Ascending aorta (tissue), 2 donors: ENCODE results near the gene ALG12. TPM values are rescaled to one million over a fixed set of nuclear protein-coding genes. Genes with fewer than 3 reads are reported as not detected.

Experiments used
- DNase-seq, 2 donors: peaks; one replicate each; pipeline ENCODE4 v3.0.0-alpha.2; 2019; ENCODE audit warnings: low spot score in 2 of 2
- H3K27ac ChIP-seq, 2 donors: fragments of 200-600 bp; sonication (generic); one replicate each; pipeline ENCODE4 v1.5.1; 2016 to 2017; ENCODE audit warnings: mild to moderate bottlenecking in 1 of 2
- H3K27me3 ChIP-seq: fragments of 200-600 bp; sonication (generic); one replicate; pipeline ENCODE4 v1.5.1; 2017
- H3K36me3 ChIP-seq, 2 donors: fragments of 200-600 bp; sonication (generic); one replicate each; pipeline ENCODE4 v1.5.1; 2016
- H3K4me1 ChIP-seq, 2 donors: fragments of 200-600 bp; sonication (generic); one replicate each; pipeline ENCODE4 v1.5.1; 2016 to 2017; ENCODE audit warnings: mild to moderate bottlenecking in 1 of 2
- H3K4me3 ChIP-seq, 2 donors: fragments of 200-600 bp; sonication (generic); one replicate each; pipeline ENCODE4 v1.5.1; 2016 to 2017; ENCODE audit warnings: mild to moderate bottlenecking in 1 of 2
- H3K9me3 ChIP-seq, 2 donors: fragments of 200-600 bp; sonication (generic); one replicate each; pipeline ENCODE4 v1.5.1; 2016
- intact Hi-C: fragments of 100-400 bp; cut with DNase I; formaldehyde crosslinking; loops from one replicate; pipeline ENCODE4 v1.15.1; 2023
- total RNA-seq: library from RNA; depleted of rRNA; stranded (reverse); fragments of >200 nt; gene quantifications from one replicate; pipeline ENCODE4 v1.1.0, GENCODE V29; 2016
- TF ChIP-seq, protein P1 (sequence below), 3 experiments: fragments of 200-600 bp in 2 of 3; fragments of 450-650 bp in 1 of 3; sonication (generic) in 2 of 3; IDR thresholded peaks; one replicate each; pipeline ENCODE4 v1.5.1; 2016 to 2019; ENCODE audit warnings: antibody characterized with exemption in 3 of 3, mild to moderate bottlenecking in 1 of 3, moderate library complexity in 1 of 3

Gene ALG12
- total RNA-seq, 1 donor from 2014 or later = 6.9 TPM

- Histone ChIP-seq H3K36me3 (peaks cover 49 to 65% of the 10 kb centered on the region in 2 donors), H3K9me3 (no peaks in the 10 kb centered on the region), H3K4me1 (no peaks in the 10 kb centered on the region), H3K27me3 (no peaks in the 10 kb centered on the region), H3K4me3 (no peak overlapping the region), H3K27ac (no peak overlapping the region)
- intact Hi-C loops = no loop called here
- TF ChIP-seq, protein P1, sequence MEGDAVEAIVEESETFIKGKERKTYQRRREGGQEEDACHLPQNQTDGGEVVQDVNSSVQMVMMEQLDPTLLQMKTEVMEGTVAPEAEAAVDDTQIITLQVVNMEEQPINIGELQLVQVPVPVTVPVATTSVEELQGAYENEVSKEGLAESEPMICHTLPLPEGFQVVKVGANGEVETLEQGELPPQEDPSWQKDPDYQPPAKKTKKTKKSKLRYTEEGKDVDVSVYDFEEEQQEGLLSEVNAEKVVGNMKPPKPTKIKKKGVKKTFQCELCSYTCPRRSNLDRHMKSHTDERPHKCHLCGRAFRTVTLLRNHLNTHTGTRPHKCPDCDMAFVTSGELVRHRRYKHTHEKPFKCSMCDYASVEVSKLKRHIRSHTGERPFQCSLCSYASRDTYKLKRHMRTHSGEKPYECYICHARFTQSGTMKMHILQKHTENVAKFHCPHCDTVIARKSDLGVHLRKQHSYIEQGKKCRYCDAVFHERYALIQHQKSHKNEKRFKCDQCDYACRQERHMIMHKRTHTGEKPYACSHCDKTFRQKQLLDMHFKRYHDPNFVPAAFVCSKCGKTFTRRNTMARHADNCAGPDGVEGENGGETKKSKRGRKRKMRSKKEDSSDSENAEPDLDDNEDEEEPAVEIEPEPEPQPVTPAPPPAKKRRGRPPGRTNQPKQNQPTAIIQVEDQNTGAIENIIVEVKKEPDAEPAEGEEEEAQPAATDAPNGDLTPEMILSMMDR (IDR thresholded peaks at IDR 0.05) = no peak
- no peak for DNase-seq
Observed at GRCh38 chr22:49901457-49901856, 16.8 kb downstream of the ALG12 start.

DNA sequence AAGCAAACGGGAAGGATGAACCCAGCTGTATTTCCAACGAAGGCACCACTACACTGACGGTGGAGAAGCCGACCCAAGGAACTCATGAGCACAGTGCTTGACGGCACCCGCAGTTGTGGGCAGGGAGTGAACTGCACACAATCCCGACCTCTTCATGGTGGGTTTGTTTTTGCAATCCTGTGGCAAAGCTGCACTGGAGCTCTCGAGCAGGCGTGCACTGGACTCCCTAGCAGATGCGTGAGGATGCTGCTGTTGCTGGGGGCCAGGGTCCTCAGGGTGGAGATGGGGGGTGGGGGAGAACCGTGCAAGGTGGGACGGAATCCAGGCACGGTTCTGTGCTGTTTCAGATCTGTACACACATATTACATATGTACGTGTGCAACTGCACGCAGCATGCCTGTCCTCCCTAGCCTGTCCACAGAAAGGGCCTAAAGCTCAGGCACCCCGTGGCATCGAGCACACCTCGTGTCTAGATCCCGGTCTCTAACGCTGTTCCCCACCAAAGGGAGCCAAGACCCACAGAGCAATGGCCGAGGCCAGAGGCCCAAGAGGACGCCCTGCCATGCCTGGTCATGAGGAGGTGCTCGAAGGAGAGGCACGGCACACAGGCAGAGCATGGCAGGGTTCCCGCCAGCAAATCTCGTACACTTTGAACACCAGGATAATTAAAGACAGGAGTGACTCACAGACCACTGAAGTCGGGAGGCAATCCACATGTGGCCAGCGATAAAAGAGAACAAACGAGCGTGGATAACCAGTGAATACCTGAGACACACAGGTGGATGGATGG lies 17.6 kb downstream of the ALG12 start:
- no peak overlapping the region for H3K4me3 ChIP-seq
- H3K4me1 ChIP-seq = no peaks in the 10 kb centered on the region
- no peak for DNase-seq
- no peaks in the 10 kb centered on the region for H3K9me3 ChIP-seq
- intact Hi-C loops = no loop called here
- H3K27ac ChIP-seq = no peak overlapping the region
- H3K36me3 ChIP-seq = peaks cover 46 to 61% of the 10 kb centered on the region in 2 donors
- no peaks in the 10 kb centered on the region for H3K27me3 ChIP-seq
- TF ChIP-seq, protein P1 (IDR thresholded peaks at IDR 0.05) = no peak

- Histone ChIP-seq H3K4me1 (no peaks in the 10 kb centered on the region), H3K4me3 (no peak overlapping the region), H3K36me3 (peaks cover 46 to 54% of the 10 kb centered on the region in 2 donors), H3K27me3 (no peaks in the 10 kb centered on the region), H3K27ac (no peak overlapping the region), H3K9me3 (peaks cover 0 to 6% of the 10 kb centered on the region in 2 donors)
- no peak for DNase-seq
- TF ChIP-seq, protein P1 (IDR thresholded peaks at IDR 0.05) = no peak
- intact Hi-C loops = no loop called here
Observed at GRCh38 chr22:49899530-49899929, 18.7 kb downstream of the ALG12 start.

- no peaks in the 10 kb centered on the region for H3K4me1 ChIP-seq
- H3K9me3 ChIP-seq = peaks cover 7 to 14% of the 10 kb centered on the region in 2 donors
- no peaks in the 10 kb centered on the region for H3K27me3 ChIP-seq
- TF ChIP-seq, protein P1 (IDR thresholded peaks at IDR 0.05) = no peak
- no peak overlapping the region for H3K27ac ChIP-seq
- no peak overlapping the region for H3K4me3 ChIP-seq
- peaks cover 27 to 38% of the 10 kb centered on the region in 2 donors for H3K36me3 ChIP-seq
- DNase-seq = no peak
- intact Hi-C loops = no loop called here
Observed at GRCh38 chr22:49897015-49897684, 21.1 kb downstream of the ALG12 start.

GRCh38 chr22:49896201-49896600 lies 22.0 kb downstream of the ALG12 start:
- Histone ChIP-seq H3K4me3 (no peak overlapping the region), H3K27ac (no peak overlapping the region), H3K36me3 (peaks cover 19 to 34% of the 10 kb centered on the region in 2 donors), H3K27me3 (no peaks in the 10 kb centered on the region), H3K9me3 (peaks cover 7 to 16% of the 10 kb centered on the region in 2 donors), H3K4me1 (no peaks in the 10 kb centered on the region)
- TF ChIP-seq, protein P1 (IDR thresholded peaks at IDR 0.05) = no peak
- intact Hi-C loops = no loop called here
- no peak for DNase-seq
